K562 treated with DMSO at 1 percent for 12 hours (cell line): Measurements from ENCODE around the gene TMEM131L. TPM values are rescaled to one million over a fixed set of nuclear protein-coding genes. Genes with fewer than 3 reads are reported as not detected.

Source experiments
- total RNA-seq: library from RNA; unstranded; fragments of 300-600 nt; gene quantifications from 2 replicates; pipeline ENCODE4 v1.2.3, GENCODE V29; 2022; ENCODE audit not compliant: insufficient read depth

Gene TMEM131L, protein sequence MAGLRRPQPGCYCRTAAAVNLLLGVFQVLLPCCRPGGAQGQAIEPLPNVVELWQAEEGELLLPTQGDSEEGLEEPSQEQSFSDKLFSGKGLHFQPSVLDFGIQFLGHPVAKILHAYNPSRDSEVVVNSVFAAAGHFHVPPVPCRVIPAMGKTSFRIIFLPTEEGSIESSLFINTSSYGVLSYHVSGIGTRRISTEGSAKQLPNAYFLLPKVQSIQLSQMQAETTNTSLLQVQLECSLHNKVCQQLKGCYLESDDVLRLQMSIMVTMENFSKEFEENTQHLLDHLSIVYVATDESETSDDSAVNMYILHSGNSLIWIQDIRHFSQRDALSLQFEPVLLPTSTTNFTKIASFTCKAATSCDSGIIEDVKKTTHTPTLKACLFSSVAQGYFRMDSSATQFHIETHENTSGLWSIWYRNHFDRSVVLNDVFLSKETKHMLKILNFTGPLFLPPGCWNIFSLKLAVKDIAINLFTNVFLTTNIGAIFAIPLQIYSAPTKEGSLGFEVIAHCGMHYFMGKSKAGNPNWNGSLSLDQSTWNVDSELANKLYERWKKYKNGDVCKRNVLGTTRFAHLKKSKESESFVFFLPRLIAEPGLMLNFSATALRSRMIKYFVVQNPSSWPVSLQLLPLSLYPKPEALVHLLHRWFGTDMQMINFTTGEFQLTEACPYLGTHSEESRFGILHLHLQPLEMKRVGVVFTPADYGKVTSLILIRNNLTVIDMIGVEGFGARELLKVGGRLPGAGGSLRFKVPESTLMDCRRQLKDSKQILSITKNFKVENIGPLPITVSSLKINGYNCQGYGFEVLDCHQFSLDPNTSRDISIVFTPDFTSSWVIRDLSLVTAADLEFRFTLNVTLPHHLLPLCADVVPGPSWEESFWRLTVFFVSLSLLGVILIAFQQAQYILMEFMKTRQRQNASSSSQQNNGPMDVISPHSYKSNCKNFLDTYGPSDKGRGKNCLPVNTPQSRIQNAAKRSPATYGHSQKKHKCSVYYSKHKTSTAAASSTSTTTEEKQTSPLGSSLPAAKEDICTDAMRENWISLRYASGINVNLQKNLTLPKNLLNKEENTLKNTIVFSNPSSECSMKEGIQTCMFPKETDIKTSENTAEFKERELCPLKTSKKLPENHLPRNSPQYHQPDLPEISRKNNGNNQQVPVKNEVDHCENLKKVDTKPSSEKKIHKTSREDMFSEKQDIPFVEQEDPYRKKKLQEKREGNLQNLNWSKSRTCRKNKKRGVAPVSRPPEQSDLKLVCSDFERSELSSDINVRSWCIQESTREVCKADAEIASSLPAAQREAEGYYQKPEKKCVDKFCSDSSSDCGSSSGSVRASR (N-terminal part only)
- 3.7 and 14.0 TPM in 2 replicates for total RNA-seq

DNA sequence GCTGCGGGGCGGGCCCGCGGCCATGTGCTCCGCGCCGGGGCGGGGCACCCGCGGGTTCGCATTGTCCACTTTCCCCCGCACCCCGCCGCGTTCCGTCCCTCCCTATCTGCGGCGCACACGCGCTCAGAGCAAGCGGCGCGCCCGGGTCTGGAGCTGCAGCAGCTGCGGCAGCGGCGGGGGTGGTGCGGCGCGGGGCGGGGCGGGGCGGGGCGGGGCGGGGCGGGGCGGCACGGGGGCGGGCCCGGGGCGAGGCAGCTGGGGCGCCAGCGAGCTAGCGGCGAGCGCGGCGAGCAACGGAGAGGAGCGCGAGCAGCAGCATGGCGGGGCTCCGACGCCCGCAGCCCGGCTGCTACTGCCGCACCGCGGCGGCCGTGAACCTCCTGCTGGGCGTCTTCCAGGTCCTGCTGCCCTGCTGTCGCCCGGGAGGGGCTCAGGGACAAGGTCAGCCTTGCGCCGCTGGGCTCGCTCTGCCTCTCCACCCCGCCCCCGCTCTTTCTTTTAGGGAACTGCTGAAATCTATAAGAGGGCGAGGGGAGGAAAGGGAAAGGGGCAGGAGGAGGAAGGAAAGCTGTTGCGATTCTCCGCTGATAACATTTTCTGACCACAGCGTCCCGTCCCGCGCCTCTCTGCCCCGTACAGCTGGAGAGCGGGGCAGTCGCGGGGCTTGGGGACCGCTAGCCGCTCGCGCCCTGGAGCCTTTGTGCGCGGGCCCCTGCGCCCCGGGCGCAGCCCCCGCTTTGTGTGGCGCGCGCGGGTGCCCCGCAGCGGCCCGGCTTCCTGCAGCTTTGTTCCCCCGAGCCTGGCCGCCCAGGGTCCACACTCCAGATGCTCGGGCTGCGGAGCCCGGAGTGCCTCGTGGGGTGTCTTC lies at the start of gene TMEM131L:
TSS of gene TMEM131L (plus strand) at position 280 of the 868 bp plus-strand sequence. CDS start at position 318, 38 bp downstream.

DNA sequence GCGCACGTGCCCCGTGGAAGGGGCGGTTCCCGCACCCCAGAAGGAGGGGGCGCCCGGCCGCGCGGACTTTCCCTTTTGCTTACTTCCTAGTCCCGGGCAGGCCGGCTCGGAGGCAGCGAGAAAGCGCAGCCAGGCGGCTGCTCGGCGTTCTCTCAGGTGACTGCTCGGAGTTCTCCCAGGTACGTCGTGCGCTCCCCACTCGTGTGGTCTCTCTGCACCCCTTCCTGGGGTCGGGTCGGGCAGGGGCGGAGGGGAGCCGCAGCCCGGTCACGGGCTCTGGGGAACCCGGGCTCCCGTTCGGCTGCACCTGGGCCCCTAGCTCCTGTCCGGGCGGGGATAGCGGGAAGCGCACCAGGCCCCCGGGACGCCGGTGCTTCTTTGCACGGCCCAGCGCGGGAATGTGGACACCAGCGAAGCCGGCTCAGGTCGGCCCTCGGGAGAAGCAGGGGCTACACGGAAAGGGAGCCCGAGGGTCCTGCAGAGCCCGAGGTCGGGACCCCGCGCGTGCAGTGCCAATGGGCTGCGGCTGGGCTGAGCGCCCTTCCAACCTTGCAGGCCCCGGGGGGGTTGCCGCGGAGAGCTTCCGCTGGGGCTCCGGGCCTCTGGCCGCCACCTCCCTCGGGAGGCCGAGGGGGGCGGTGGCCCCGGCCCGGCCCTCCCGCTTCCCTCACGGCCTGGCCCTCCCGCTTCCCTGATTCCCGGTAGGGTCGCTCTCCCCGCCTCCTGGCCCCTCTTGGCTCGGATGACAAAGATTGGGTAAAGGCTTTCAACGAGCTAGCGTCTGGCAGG lies 218.2 kb downstream of the TMEM131L start, which contains the start of gene TLR2:
TSS of gene TLR2 (plus strand) at position 99 of the 789 bp plus-strand sequence. CDS start 18,628 bp downstream, outside the sequence.

Other genes starting within 250 kb of the TMEM131L start
- 33.7 and 48.0 TPM in 2 replicates for gene MND1, start 121.7 kb upstream of the TMEM131L start, total RNA-seq
- gene TLR2, start 217.9 kb downstream of the TMEM131L start, total RNA-seq: not detected in 2 replicates